ENCODE data around the gene DYRK1A.

The DYRK1A gene

DNA sequence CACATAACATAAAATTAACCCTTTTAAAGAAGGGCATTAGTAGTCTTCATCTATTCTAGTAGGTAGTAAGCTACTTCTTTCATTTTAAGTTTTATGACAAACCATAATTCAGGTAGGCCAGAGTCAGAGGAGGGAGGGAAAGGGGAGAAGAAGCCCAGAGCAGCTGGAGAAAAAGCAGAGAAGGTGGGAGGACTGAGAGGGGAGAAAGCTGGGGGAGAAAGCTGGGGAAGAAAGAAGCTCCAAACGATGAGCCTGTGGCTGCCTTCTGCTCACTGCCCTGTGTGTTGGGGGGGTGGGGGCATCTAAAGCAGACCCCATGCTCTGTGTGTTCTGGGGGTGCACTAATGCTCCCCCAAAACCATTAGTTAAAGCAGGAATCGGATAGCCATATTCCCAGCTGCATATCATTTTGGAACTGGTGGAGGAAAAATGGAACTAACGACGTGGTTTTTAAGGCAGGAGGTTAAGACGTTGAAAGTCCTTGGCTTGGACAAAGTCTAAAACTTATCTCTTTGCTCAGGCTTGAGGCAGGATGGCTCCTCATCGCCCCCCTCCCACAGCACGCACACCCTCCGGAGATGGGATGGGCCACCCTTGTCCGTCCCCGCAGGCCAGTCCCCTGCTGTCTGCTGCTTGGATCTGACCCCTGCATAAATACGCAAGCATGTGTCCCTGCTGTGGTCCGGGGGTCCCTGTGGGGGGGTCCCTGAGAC lies 184.2 kb downstream of the DYRK1A start:
- DNase-seq (ENCODE audit: low spot score), result no peak

DNA sequence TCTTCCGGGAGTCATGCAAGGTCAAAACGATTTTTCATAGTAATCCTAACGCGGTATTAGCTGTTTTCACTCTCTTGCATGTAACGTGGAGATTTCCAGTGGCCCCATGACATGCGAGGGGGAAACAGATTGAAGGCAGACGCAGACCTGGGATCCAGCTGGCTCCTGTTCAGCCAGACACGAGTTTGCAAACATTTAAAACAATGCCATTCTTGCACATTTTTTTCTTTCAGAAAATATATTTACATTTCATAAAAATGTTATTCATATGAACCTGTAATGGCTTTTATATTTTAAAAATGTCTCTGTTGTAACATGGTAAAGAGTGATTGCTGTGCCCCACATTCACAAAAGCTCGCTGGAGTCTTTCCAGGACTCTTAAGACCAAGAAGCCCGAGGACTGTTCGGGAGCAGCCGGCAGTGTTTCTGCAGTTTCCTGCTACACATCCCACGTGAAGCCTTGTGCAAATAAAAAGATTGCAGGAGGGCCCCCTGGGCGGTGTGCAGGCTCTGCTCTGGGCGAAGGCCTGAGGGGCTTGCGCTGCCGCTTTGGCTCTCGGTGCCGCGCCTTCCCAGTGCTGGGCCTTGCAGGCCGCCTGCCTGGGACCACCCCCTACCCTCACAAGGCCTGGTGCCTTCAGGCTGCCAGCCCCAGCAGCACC lies 184.9 kb downstream of the DYRK1A start:
- DNase-seq (ENCODE audit: low spot score), result no peak

DNA sequence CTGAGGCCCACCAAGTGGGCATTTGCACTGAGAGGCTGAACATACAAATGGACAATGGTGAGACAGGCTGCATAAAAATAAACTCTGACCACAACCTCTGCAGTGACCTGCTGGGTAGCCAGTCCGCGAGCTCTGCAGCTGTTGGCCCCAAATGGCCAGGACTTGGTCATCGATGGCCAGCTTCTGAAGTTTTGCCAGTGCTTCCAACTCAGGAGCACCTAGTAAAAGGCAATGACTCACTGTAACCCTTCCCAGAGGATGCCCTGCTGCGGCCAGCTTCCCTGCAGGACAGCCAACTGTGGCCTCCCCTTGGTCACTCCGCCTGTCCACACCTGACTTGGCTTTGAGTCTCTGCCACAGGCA lies 185.4 kb downstream of the DYRK1A start:
- DNase-seq (ENCODE audit: low spot score), result no peak

DNA sequence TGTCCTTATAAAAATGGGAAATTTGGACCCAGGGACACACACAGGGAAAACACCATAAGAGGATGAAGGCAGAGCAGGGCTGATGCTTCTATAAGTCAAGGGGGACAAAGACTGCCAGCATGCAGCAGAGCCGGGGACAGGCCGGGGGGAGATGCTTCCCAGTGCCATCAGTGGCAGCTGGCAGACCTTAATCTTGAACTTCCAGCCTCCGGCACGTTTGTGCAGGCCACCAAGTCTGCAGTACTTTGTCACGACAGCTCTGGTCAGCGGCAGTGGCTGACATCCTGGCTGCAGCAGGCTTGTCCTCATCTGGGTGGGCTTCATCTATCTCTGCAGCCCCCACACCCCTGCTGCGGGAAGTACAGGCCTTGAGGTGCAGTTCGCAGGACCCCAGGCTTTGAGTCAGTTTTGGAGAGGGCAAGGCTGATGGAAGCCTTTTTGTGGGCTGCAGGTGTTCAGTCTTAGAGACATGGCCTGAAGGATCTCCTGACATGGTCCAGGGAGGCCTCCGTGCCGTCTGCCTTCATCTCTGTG lies 186.0 kb downstream of the DYRK1A start:
- DNase-seq (ENCODE audit: low spot score), result no peak

DNA sequence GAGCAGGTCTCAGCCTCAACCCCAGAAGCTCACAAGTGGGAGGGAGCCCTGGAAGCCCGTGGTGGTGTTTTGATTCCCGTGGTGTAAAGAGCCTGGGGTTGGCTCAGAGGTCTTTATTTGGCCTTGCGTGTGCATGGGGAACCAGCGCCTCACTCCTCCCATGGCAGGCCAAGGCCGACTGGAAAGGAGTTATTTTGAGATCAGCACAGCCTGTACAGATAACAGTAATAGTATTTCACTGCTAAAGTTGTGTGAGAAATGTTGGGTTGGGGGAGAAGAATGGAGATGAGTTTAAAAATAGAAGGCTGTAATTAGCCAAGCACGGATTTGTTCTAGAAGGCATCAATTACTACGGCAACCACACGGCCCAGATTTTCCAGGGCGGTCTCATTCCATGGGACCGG lies 186.5 kb downstream of the DYRK1A start:
- no peak for DNase-seq (ENCODE audit: low spot score)

DNA sequence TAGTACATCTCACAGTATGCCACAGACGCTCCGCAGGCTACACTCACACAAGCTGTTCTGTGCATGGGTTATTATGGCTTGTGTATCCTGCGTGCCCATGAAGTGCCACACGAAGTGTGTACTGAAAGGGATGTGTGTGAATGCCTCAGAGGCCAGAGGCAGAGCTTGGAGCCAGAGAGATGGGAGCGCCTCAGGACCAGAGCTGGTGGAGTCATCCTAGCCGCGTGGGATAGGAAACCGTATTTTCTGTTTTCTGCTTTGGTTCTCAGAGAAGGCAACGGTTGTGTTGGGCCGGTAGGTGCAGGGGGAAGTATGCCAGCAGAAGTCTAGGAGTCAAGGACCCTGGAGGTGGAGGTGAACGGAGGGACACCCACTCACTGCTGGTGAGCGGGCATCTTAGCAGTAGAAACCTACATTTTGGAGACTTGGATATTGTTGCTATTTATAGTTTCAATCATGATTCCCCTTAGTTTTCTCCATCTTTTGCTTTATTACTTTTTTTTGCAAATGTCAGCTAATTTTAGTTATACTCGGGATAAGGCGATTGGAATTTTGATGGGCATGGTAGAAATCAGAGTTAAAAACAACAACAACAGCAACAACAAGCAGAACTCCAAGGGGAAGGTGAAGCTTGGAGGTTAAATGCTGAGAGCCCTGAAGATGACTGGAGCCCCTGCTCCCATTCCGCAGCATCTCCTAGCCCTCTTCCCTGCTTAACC lies 188.2 kb downstream of the DYRK1A start:
- DNase-seq (ENCODE audit: low spot score), result no peak

DNA sequence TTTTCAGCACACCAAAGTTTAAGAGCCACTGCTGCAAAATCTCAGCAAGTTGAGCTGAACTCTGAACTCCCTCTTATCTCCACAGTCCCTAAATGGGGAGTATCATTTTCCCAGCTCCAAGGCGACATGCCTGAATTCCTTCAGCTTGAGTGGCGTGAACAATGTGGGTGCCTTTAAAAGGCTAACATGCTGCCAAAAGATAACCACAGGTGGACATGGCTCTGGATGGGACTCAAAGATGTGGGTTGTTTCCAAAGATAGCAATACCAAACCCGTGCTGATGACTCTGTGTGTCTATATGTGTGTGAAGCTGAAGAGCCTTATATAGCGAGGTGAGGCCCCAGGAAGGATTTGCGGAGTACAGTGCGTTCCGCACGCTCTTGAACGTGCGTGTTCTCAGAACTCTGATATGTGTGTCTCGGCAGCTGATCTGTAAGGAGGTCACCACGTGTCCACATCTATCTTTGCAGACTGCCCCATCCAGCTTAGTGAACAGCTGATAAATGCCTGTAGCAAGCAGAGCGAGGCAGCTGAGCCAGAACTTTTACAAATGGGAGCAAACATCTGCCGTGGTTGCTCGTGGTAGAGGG lies 189.2 kb downstream of the DYRK1A start:
- DNase-seq (ENCODE audit: low spot score), result no peak

DNA sequence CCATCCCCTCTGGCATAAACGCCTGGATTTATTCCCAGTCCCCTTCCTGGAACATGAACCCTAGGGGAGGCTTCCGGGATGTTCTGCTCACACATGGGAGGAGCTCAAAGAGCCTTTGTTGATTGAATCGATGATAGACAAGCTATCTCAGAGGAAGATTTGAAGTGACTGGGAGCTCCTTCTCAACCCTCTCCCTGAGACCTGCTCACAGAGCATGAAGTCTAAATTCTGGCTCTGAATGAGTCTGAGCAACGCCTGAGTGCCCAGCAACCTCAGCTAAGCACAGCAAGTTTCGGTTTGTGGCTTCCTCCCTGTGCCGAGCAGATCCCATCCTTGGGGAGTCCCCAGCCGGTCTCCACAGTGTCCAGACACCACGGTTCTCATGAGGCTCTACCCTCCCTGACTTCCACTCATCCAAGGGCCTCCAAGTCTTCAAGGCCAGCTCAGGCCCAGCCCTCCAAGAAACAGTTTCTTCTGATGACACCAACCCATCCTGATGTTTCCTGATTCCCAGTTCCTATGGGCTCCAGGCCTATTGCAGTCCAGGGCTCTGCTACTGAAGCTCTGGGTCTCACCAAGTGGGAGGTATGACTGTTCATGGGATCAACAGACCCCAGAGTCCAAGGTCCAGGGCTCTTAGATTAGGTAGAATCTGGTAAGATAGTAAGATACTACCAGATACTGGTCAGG lies 190.8 kb downstream of the DYRK1A start:
- DNase-seq (ENCODE audit: low spot score), result no peak

DNA sequence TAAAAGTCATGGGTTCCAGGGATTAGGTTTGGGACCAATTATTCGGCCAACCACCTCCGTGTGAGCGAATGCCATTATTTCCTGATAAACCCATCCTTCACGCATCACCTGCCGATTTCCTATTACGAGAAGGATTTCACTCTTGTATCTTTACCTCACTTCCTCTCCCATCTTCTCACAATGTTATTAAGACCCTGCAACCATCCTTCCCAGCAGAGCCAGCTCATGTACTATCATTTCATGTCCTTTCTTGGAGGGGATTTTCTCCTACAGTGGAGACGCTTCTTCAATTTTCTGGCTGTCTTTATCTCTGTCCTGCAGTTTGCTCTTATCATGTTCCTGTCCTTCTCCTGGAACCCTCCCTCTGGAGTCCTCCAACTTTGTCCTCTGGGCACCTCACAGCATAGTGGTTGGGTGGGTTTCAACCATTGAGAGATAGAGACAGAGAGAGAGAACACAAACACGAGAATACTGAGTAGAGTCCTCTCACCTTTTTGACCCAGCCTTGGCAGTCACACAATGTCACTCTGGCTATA lies 192.2 kb downstream of the DYRK1A start:
- DNase-seq (ENCODE audit: low spot score), result no peak

DNA sequence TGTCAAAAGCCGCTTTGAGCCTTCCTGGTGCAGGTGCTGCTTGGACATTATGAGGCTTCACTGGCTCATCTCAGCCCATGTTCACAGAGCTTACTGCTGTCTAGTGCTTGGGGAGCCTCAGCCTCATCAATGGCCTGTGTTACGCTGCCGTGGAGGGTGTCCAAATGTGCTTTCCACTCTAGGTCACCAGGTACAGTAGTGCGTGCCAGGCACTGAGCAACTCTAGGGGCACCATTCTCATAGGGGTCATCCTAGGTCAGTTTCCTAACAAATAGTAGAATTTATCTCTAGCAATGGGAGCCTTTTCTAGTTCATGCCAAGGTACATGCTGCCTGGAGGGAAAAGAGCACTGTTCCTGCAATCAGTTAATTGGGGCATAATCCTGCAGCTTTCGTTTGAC lies 193.8 kb downstream of the DYRK1A start:
- no peak for DNase-seq (ENCODE audit: low spot score)

DNA sequence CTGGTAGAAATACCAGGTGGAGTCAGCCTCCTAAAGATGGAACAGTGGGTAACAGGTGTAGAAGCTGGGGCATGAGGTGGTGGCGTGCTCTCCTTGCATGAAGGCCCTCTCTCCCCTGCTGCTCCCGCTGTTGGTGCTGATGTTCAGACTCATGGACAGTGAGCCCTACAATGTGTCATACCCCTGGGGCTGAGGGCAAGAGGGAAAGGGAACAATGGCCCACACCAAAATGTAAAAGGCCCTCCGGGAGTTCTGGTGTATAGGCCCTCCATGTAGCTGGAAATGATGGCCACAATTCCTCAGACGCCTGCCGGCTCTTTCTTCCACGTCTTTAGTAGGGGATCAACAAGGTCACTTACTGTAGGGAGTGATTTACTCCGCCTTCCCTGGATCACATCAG lies 194.9 kb downstream of the DYRK1A start:
- no peak for DNase-seq (ENCODE audit: low spot score)

DNA sequence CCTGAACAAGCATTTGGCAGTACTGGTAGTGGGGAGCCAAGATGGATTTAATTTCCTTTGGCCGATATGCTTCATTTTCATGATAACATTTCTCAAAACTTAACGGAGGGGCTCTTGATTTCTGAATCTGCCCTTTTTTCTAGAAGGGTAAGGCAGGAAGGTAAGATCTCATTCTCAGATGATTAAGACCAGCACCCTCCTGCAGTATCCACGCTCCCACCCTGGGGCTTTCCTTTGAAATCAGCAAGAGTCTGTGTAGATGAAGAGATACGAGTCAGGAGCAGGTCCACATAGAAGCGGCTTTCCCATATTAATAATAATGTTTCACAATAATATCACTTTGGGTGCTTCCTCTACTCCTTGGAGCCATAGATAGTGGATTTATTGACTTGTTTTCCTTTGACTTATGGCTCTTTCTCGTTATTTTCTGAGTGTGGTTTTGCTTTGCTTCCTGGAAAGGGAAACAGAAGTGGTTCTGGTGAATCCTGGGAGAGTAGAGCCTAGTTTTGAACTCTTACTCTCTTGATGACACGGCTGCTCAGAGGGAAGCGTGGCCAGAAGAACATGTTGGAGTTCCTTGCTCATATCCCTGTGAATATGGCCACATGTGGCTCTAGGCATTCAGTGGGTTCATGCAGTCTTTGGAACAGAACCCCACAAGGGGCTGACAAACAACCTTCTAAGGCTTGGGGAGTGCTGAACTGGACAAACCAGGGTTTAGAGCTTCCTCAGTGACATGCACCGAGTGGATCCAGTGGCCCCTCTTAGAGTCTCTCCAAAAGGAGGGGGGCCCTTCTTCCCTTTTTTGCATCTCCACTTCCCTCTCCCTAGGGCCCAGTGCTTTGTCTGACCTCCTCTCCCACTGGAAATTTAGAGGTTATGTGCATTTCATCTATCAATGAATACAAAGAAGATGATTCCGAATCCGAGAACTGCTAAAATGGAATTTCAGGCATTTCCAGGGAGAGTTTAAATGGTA lies 195.7 kb downstream of the DYRK1A start:
- DNase-seq (ENCODE audit: low spot score), result no peak

DNA sequence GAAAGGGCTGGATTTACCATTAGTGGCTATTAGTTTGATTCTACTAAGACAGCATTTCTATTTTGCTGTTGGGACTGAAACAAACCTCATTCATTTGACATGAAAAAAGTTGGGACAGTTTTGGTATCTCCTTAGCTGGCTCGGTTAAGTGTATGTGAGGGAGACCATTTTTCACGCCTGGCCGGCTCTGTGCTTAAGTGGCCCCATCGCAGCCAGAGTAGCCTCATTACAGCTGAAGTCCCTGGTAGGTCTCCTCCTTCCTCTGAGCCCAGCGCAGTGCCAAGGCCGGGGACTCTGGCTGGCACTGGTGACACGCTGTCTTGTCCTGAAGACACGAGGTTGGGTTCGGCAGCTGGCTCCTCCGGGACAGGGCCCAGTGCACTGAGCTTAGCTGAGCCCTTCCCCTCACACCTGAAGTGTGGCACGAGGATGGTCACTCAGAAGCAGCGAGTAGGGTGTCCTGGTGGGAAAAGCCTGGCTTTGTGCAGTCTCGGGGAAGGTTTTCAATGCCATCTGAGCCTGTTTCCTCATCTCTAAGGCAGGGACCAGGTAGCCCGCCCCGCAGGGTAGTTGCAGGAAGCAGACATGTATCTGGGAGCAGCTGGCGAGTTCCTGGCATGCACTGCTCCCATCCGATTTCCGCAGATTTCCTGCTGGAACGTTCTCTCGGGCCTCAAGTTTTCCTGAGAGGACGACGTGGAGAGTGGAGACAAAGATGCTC lies 196.5 kb downstream of the DYRK1A start:
- no peak for DNase-seq (ENCODE audit: low spot score)

DNA sequence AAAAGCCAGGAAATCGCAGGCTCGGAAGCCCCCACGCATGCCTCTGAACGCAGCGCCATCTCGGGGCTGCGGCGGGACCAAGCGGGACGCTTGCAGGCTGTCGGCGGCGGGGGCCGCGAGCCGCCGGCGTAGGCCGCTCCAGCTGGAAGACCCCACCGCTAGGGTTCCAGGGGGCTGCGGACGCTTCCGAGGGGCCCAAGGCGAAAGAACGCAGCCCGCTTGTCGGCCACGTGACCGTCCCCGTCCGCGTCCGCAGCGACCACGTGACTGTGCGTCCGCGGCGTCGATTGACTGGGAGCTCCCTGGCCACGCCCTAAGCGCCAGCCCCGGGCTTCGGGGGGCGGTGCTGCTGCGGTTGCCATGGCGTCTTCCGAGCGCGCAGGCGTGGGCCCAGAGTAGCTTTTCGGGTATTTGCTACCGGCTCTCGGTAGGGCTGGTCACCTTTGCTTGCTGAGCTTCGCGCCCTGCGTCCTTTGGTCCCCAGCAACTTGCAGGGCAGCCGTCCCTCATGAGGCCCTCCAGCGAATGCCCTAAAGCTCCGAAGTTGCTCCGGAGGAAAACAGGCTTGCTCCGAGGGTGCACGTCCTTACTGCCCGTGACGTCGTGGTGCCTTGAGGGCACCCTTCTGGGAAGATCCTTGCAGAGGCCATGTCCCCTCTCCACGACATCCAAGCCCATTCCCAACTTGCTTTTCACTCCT lies 197.2 kb downstream of the DYRK1A start:
- peak; percentile 95 for DNase-seq (ENCODE audit: low spot score)

DNA sequence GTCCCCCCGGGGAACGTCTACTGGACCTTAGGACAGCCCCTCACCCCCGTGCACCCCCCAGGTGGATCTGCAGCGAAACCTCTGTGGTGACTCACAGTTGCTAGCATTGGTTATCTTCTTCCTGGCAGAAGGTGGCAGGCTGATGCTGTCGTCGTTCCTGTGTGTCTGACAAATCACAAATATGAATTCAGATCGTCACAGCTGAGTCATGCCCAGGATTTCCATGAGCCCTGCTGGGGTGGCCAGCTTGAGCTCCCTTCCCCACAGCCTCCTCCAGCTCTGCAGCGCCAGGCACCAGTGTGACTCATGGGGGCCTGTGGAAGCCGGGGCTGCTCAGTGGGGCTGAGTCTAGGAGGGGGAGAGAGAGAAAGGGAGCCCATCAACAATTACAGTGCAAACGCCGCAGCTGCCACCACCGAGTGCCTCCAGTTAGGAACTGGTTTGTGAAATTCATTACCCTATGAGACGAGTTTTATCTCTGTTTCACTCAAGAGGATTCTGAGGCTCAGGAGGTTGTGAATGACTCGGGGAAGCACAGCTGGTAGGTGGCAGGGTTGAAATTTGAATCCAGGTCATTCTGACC lies 197.9 kb downstream of the DYRK1A start:
- DNase-seq (ENCODE audit: low spot score), result peak; percentile 79

DNA sequence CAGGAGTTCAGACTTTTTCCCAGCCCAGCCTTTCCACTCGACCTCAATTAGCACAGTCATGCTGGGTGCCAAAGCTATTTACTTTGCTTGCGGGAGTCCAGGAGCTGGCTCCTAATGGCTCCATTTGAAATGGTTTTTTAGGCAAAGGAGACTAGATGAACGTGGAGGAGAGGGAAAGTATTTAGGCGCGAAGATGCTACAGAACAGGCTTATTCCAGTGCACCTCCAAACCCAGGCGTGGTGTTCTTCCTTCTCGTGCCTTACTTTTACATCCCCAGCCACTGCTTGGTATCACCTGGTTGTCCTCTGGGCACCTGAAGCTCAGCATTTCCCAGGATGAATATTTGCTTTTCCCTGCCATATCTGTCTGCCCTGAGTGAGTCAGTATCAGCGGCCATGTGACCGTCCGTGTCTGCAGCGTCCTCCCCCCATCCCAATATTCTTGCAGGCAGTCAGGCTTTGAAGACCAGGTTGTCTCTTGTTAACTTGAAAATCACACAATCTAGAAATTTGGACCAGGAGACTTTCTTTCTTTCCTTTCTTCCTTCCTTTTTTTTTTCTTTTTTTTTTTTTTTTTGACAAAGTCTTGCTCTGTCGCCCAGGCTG lies 198.5 kb downstream of the DYRK1A start:
- DNase-seq (ENCODE audit: low spot score), result no peak

DNA sequence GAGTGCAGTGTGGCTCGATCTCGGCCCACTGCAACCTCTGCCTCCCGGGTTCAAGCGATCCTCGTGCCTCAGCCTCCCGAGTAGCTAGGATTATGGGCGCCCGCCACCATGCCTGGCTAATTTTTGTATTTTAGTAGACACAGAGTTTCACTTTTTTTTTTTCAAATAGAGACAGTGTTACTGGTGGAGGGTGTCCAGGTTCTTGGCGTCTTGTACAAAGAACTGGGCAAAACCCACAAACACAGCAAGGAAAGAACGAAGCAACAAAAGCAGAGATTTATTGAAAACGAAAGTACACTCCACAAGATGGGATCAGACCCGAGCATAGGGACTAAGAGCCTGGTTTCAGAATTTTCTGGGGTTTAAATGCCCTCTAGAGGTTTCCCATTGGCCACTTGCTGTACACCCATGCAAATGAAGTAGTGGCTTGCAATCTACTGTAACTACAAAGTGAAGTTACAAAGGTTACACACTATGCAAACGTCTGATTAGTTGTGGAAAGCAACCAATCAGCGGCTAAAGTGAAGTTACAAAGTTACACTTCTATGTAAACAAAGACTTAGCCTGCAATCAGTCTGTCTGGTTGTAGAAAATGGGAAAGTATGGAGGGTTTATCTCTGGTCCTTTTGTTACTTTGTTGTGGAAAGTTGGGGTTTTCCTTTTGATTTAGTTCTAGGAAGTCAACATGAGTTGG lies 199.1 kb downstream of the DYRK1A start:
- DNase-seq (ENCODE audit: low spot score), result no peak
